ENCODE data around the gene WDR49. TPM values are rescaled to one million over a fixed set of nuclear protein-coding genes. Genes with fewer than 3 reads are reported as not detected.

WDR49 gene
- total RNA-seq, 1 experiment from 2014 or later = 0.34 TPM

- no peak overlapping the region for H3K9ac ChIP-seq (ENCODE audit: low read length)
- ChIA-PET CTCF (no interaction called here), RAD21 (ENCODE audit: low non-redundant PET in 1 of 2, low total read pairs in 2 of 2, uncharacterized antibody in 2 of 2, unreplicated experiment in 2 of 2) (no interaction called here), POLR2A (no interaction called here)
- no peak overlapping the region for H3K4me3 ChIP-seq (replicated peaks in 1 of 2; ENCODE audit: low read depth in 1 of 2, low read length in 2 of 2)
- no peaks in the 10 kb centered on the region for H3K9me2 ChIP-seq (ENCODE audit: insufficient read depth)
- DNase-seq (ENCODE audit: low read depth, low spot score) (no peak), ATAC-seq (no peak)
- H4K20me1 ChIP-seq (ENCODE audit: insufficient read depth) = no peaks in the 10 kb centered on the region
- no peaks in the 10 kb centered on the region for H3K4me1 ChIP-seq (ENCODE audit: control insufficient read depth in 1 of 2, insufficient read depth in 2 of 2, low read length in 2 of 2)
- no peaks in the 10 kb centered on the region for H3K27me3 ChIP-seq (ENCODE audit: insufficient read depth, low read length)
- H2AFZ ChIP-seq (ENCODE audit: low read depth, low read length, poor library complexity, severe bottlenecking) = no peak overlapping the region
- intact Hi-C loops (cut with micrococcal nuclease) = no loop called here
- no peaks in the 10 kb centered on the region for H3K36me3 ChIP-seq (ENCODE audit: control insufficient read depth in 1 of 2, insufficient read depth in 2 of 2, low read length in 2 of 2)
- BruUV-seq (replicated peaks) = no TSS peak
- H3K27ac ChIP-seq (ENCODE audit: low read depth, low read length) = no peak overlapping the region
- no peaks in the 10 kb centered on the region for H3K9me3 ChIP-seq (ENCODE audit: control insufficient read depth in 1 of 2, insufficient read depth in 1 of 2, low read depth in 1 of 2, low read length in 2 of 2)
- TF ChIP-seq FOSL1 (IDR thresholded peaks at IDR 0.05; ENCODE audit: low read depth) (no peak), POLR2A (IDR thresholded peaks at IDR 0.05; ENCODE audit: borderline replicate concordance, extremely low read depth, insufficient read depth, insufficient read length) (no peak), EZH2 (IDR thresholded peaks at IDR 0.05) (no peak), REST (IDR thresholded peaks at IDR 0.05; ENCODE audit: low read depth) (no peak), CTCF (IDR thresholded peaks at IDR 0.05 in 2 of 3, conservative IDR thresholded peaks at IDR 0.05 in 1 of 3; ENCODE audit: borderline replicate concordance in 1 of 3, insufficient read depth in 1 of 3, low read depth in 2 of 3, low read length in 2 of 3) (no peak), ZNF274 (IDR thresholded peaks at IDR 0.05; ENCODE audit: low read depth, low read length) (no peak), SIN3A (IDR thresholded peaks at IDR 0.05; ENCODE audit: low read depth) (no peak), JUND (IDR thresholded peaks at IDR 0.05) (no peak), ELF1 (IDR thresholded peaks at IDR 0.05; ENCODE audit: borderline replicate concordance, low read depth) (no peak), ZFX (IDR thresholded peaks at IDR 0.05) (no peak), CEBPB (IDR thresholded peaks at IDR 0.05; ENCODE audit: low read depth) (no peak), RAD21 (IDR thresholded peaks at IDR 0.05; ENCODE audit: low read depth) (no peak), EZH2phosphoT487 (IDR thresholded peaks at IDR 0.05; ENCODE audit: borderline replicate concordance) (no peak), SRF (IDR thresholded peaks at IDR 0.05; ENCODE audit: low read depth) (no peak)
- no peaks in the 10 kb centered on the region for H3K79me2 ChIP-seq (ENCODE audit: insufficient read depth, low read length)
- H3K4me2 ChIP-seq (ENCODE audit: low read length) = no peak overlapping the region
Measured at GRCh38 chr3:167587651-167588050, 66.1 kb downstream of the WDR49 start.
